H1 (cell line): ENCODE data around the gene CCDC157. TPM values are rescaled to one million over a fixed set of nuclear protein-coding genes. Genes with fewer than 3 reads are reported as not detected.

Experiments used
- BCL11A ChIP-seq, 2 experiments: IDR thresholded peaks; one replicate each; pipeline ENCODE4 v1.6.1; 2011; ENCODE audit warnings: low read depth in 2 of 2, low read length in 2 of 2, mild to moderate bottlenecking in 2 of 2
- CHD1 ChIP-seq: IDR thresholded peaks from 2 replicates; pipeline ENCODE4 v1.6.1; 2012; ENCODE audit warnings: low read depth, low read length, improper control_type of control experiment
- CHD7 ChIP-seq: fragments of 300-600 bp; sonication (generic); IDR thresholded peaks from 2 replicates; pipeline ENCODE4 v1.7.1; 2012; ENCODE audit warnings: low read length, moderate library complexity, mild to moderate bottlenecking, inconsistent platforms; ENCODE audit not compliant: insufficient replicate concordance
- GABPA ChIP-seq: IDR thresholded peaks from 2 replicates; pipeline ENCODE4 v1.6.1; 2011; ENCODE audit warnings: mild to moderate bottlenecking, low read length, moderate library complexity, borderline replicate concordance; ENCODE audit not compliant: insufficient read depth
- POU5F1 ChIP-seq: IDR thresholded peaks from 2 replicates; pipeline ENCODE4 v1.6.1; 2011; ENCODE audit warnings: low read depth, mild to moderate bottlenecking, low read length, moderate library complexity
- polyA plus RNA-seq, 7 experiments: library from polyadenylated mRNA; depleted of rRNA in 3 of 7; stranded (reverse) in 5 of 7; unstranded in 2 of 7; fragments of >200 nt in 5 of 7; fragments of 200-250 nt in 2 of 7; gene quantifications; 1 replicate in 5 of 7; 2 replicates in 1 of 7; 4 replicates in 1 of 7; pipeline versions ENCODE4 v1.2.1 to v1.2.3, GENCODE V29; 2011 to 2013; ENCODE audit warnings: missing spikeins in 2 of 7, mixed read lengths in 2 of 7
- total RNA-seq: library from RNA; stranded (reverse); fragmentation: NEBNext Ultra II Directional; extraction: Animal tissue kit (Norgen Biotek cat#: 25700); gene quantifications from 2 replicates; pipeline ENCODE4 v1.2.1, GENCODE V29; 2021

Gene CCDC157
- total and polyA plus RNA-seq, 2 of the 8 experiments (the other 6 are each of a cell fraction or from before 2014, with no cell fraction given) = 4.1 to 8.4 TPM

- TF ChIP-seq CHD7 (no peak), POU5F1 (no peak), BCL11A (IDR thresholded peaks at IDR 0.05; ENCODE audit: low read depth in 2 of 2, low read length in 2 of 2) (no peak), CHD1 (no peak), GABPA (no peak)
Measured at GRCh38 chr22:30323246-30323645, 33.6 kb upstream of the CCDC157 start (continued).
